DOHH2 (cell line): Measurements from ENCODE around the gene CNTNAP5.

Experiments used
- EZH2phosphoT487 ChIP-seq: fragments of 200-600 bp; sonication (generic); IDR thresholded peaks from 2 replicates; pipeline ENCODE4 v1.6.1; 2017; ENCODE audit warnings: borderline replicate concordance, mild to moderate bottlenecking, antibody characterized with exemption, low read length, moderate library complexity, mixed read lengths
- TF ChIP-seq, protein P1 (sequence below): fragments of 200-600 bp; sonication (generic); IDR thresholded peaks from one replicate; pipeline ENCODE4 v1.5.1; 2014; ENCODE audit warnings: antibody characterized with exemption, mild to moderate bottlenecking, low read depth, low read length; ENCODE audit not compliant: poor library complexity, severe bottlenecking

- TF ChIP-seq, protein P1, sequence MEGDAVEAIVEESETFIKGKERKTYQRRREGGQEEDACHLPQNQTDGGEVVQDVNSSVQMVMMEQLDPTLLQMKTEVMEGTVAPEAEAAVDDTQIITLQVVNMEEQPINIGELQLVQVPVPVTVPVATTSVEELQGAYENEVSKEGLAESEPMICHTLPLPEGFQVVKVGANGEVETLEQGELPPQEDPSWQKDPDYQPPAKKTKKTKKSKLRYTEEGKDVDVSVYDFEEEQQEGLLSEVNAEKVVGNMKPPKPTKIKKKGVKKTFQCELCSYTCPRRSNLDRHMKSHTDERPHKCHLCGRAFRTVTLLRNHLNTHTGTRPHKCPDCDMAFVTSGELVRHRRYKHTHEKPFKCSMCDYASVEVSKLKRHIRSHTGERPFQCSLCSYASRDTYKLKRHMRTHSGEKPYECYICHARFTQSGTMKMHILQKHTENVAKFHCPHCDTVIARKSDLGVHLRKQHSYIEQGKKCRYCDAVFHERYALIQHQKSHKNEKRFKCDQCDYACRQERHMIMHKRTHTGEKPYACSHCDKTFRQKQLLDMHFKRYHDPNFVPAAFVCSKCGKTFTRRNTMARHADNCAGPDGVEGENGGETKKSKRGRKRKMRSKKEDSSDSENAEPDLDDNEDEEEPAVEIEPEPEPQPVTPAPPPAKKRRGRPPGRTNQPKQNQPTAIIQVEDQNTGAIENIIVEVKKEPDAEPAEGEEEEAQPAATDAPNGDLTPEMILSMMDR, result no peak
- TF ChIP-seq EZH2phosphoT487, result no peak
Observed at GRCh38 chr2:124063596-124063995, 38.5 kb downstream of the CNTNAP5 start.
